Measurements from ENCODE around the gene TFAM.

Gene TFAM

DNA sequence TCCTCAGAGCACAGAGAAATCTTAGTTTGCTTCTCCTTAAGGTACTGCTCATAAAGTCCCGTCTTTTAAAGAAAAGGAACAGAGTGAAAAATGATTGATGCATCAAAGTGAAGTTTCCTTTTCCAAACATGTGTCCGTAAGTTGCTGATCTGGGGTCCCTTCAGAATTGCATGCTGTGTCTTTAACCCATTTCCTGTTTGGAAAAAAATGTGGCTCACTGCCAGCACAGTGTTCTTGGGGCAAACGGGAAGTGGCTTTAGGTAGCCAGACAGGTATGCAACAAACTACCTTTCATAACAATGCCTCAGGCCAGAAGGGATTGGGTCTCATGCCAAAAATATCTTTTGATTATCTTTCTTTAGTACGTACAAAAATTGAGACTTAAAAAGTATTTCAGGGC lies 50.9 kb downstream of the TFAM start:
- DNase-seq = no peak

DNA sequence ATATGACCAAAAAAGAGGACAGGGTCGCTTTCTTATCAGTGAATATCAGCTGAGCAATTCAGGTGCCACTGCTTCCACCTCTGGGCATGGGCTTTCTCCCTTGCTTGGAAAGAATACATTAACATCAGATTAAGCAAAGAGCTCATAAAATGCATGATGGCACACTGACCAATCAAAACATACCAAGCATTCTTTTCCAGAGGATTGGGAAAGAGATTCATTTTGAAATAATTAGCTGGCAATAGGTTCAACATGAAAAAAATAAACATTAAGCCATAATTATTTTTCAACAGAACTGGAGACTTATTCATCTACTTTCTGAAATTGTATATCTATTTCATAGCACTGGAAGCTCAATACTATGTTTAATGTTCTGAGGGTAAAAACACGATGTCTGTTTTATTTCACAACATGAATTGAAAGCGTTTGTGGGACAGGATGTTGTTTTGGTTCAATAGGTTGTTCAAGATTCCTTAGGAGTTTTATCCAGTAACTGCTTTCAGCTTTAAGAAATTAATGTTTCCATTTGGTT lies 53.2 kb downstream of the TFAM start:
- no peak for DNase-seq

DNA sequence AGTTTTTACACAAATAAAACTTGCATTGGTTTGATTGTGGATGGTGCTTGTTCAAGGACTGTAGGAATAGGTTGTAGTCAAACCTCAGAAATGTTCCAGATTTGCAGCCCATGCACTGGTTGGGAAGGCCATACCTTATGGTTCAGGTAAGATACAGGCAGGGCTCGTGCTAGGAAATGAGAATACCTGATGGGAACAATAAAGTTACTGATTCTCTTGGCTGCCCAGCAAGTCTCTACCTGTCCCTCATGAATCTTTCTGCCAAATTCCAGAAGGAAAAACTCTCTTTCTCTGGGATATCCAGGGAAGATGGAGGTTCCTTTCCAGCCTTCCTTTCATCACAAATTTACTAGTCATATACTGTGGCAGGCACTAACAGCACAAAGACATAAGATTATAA lies 53.8 kb downstream of the TFAM start:
- DNase-seq = no peak

DNA sequence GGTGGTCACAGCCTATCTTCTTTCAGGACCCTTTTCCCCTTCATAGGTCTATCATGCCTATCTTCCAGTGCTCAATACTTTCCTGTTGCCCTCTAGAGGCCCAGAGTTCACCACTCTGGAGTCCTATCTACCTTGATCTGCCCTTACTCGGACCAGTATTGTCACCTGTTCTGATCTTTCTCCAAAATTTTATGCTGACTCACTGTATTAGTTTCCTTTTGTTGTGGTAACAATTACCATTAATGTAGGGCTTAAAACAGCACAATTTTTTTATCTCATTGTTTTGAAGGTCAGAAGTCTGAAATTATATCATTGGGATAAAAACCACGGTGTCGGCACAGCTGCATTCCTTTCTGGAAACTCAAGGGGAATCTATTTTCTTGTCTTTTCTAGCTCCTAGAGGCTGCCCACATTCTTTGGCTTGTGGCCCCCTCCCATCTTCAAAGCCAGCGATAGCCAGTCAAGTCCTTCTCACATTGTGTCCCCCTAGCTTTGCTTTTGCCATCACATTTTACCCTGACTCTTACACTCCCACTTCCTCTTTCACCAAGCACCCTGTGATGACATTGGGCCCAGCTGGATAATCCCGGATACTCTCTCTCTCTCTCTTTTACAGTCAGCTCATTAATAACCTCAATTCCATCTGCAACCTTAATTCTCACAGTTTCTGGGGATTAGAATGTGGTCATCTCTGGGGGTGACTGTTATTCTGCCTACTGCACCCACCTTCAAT lies 54.6 kb downstream of the TFAM start:
- no peak for DNase-seq

DNA sequence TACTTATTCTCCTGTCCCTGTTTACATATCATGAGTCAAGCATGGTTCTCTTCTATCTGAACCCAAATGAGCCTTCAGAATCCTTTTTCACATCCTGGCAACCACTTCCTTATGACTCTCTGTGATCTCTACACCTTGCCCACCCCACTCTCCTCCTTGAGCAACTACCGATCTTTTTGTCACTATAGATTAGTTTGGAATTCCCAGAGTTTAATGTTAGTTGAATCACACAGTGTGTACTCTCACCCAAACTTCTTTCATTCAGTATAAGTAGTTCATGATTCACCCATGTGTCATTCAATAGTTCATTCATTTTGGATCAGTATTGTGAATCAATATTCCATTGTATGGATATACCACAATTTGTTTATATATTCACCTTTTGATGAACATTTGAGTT lies 55.3 kb downstream of the TFAM start:
- DNase-seq = no peak

DNA sequence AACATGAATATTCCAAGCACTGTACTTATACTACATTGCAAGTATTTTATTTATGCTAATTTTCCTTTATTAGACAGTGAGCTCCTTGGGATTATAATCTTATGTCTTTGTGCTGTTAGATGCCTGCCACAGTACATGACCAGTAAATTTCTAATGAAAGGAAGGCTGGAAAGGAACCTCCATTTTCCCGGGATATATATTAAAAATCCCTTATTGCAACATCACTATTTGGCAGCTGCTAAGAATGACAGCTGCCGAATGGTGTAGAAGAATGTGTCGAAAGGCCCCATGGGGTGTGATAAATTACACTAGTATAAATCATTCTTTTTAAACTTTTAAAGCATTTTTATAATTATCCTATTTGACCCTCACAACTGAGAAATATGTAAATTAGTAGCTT lies 59.1 kb downstream of the TFAM start:
- DNase-seq = no peak

DNA sequence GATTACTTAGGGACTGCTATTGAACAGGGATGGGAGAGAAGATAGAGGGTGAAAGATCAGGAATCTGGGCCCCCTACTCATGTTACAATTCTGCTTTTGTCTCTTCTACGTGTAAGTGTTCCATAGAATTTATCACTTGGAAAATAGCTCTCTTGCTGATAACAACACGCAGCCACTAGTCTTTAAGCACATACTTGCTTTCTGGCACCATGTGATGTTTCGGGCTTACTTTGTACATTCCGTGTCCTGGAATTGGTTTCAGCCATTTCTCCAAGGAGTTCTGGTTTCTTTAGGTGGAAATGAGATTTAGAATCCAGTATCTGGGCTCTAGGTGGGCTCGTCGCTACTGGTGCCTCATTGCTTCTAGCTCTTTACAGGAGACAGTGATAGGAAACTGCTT lies 59.7 kb downstream of the TFAM start:
- DNase-seq = no peak

DNA sequence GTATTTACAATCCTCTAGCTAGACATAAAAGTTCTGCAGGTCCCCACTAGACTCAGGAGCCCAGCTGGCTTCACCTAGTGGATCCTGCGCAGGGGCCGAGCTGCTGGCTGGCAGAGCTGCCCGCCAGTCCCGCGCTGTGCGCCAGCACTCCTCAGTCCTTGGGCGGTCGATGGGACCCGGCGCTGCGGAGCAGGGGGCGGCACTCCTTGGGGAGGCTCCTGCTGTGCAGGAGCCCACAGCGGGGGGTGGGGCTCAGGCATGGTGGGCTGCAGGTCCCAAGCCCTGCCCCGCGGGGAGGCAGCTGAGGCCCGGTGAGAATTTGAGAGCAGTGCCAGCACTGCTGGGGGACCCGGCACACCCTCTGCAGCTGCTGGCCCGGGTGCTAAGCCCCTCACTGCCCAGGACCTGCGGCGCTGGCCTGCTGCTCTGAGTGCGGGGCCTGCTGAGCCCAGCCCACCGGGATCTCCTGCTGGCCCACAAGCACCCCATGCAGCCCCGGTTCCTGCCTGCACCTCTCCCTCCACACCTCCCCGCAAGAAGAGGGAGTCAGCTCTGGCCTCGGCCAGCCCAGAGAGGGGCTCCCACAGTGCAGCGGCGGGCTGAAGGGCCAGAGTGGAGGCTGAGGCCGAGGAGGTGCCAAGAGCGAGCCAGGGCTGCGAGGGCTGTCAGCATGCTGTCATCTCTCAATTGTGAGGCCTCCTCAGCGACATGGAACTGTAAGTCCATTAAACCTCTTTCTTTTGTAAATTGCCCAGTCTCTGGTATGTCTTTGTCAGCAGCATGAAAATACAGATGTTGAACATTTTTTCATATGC lies 63.1 kb downstream of the TFAM start:
- no peak for DNase-seq

All from NCI-H1436 (cell line).